Measurements from ENCODE around the gene EPHA4. TPM values are rescaled to one million over a fixed set of nuclear protein-coding genes. Genes with fewer than 3 reads are reported as not detected.

EPHA4 gene
- total RNA-seq, 1 donor from 2014 or later = 30.1 TPM

DNA sequence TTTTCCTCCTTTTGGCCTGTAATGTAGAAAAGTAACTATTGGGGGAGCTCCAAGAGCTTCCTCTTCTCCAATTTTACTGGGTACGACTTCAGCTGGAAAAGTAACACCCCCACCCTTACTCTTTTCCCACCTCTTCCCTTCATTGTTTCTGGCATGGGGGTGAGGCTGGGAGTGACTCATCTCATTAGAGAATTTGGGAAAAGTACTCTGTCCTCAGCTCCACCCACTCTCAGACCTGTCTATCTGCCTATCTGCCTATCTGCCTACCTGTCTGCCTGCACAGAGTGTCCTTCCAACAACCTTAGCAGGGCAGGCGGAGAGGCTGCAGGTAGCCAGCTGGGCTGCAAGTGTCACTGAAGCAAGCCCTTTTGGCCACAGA lies 93.6 kb downstream of the EPHA4 start:
- Histone ChIP-seq H3K9me3 (ENCODE audit: insufficient read depth, low read depth, low read length) (no peaks in the 10 kb centered on the region), H3K4me2 (ENCODE audit: low read length) (no peak overlapping the region), H3K9ac (ENCODE audit: low read length) (no peak overlapping the region), H4K20me1 (ENCODE audit: insufficient read depth, low read length) (no peaks in the 10 kb centered on the region), H3K4me3 (ENCODE audit: insufficient read depth, low read depth, low read length) (no peak overlapping the region), H3K27ac (ENCODE audit: low read depth, low read length) (no peak overlapping the region), H3K4me1 (ENCODE audit: insufficient read depth, low read length) (no peaks in the 10 kb centered on the region), H3K27me3 (ENCODE audit: insufficient read depth, low read length) (no peaks in the 10 kb centered on the region), H3K36me3 (ENCODE audit: insufficient read depth, low read length) (no peaks in the 10 kb centered on the region), H2AFZ (ENCODE audit: low read depth, low read length) (no peak overlapping the region), H3K79me2 (ENCODE audit: insufficient read depth, low read length) (no peaks in the 10 kb centered on the region)
- TF ChIP-seq, protein P1, sequence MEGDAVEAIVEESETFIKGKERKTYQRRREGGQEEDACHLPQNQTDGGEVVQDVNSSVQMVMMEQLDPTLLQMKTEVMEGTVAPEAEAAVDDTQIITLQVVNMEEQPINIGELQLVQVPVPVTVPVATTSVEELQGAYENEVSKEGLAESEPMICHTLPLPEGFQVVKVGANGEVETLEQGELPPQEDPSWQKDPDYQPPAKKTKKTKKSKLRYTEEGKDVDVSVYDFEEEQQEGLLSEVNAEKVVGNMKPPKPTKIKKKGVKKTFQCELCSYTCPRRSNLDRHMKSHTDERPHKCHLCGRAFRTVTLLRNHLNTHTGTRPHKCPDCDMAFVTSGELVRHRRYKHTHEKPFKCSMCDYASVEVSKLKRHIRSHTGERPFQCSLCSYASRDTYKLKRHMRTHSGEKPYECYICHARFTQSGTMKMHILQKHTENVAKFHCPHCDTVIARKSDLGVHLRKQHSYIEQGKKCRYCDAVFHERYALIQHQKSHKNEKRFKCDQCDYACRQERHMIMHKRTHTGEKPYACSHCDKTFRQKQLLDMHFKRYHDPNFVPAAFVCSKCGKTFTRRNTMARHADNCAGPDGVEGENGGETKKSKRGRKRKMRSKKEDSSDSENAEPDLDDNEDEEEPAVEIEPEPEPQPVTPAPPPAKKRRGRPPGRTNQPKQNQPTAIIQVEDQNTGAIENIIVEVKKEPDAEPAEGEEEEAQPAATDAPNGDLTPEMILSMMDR (IDR thresholded peaks at IDR 0.05; ENCODE audit: insufficient read depth, low read depth, low read length) = no peak
- no peak for TF ChIP-seq EZH2 (IDR thresholded peaks at IDR 0.05; ENCODE audit: insufficient read depth, low read length)
- DNase-seq (ENCODE audit: low read depth) (no peak), FAIRE-seq (no peak)
- Mint-ChIP-seq H3K9me3 (ENCODE audit: unreplicated experiment) (peaks cover 3% of the 10 kb centered on the region), H3K27ac (ENCODE audit: unreplicated experiment) (no peak overlapping the region), H3K4me3 (ENCODE audit: unreplicated experiment) (no peak overlapping the region), H3K27me3 (ENCODE audit: low read depth, unreplicated experiment) (no peaks in the 10 kb centered on the region), H3K36me3 (ENCODE audit: low read depth, unreplicated experiment) (peaks cover 7% of the 10 kb centered on the region), H3K4me1 (ENCODE audit: low read depth, unreplicated experiment) (peaks cover 7% of the 10 kb centered on the region)

DNA sequence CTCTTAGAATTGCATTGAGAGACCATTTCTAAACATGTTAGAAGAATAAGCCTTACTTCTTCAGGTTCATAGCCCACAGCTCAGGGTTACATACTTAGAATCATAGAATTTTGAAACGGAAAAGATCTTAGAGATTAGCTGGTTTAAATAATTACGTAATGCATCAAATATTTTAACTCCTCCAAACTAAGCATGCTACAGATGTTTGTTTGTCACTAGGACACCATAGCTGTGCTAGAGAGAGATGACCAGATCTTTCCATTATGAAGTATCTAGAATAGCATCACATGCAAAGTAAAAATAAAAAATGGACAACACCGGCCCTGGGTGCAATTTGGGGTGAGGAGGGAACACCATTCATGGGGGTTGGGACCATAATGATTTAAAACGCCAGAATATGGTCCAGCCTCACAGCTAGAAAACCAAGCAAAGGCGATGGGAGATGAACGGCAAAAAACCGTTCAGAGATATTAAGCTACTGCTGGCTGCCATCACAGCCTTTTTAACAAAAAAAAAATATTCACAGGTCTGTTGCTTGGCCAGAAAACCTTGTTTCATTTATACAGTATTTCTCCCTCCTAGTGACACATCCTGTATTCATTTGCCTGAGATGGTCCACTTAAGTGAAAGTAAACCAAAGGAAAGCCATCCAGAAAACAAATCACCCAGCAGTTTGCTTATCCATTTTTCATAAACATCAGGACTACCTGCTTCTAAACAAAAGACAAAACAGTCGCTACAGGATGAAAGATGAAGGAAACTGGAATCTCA lies 94.2 kb downstream of the EPHA4 start:
- no peaks in the 10 kb centered on the region for H3K27me3 Mint-ChIP-seq (ENCODE audit: low read depth, unreplicated experiment)
- Histone ChIP-seq H3K9me3 (ENCODE audit: insufficient read depth, low read depth, low read length) (no peaks in the 10 kb centered on the region), H3K27ac (ENCODE audit: low read depth, low read length) (no peak overlapping the region), H3K4me1 (ENCODE audit: insufficient read depth, low read length) (no peaks in the 10 kb centered on the region), H3K9ac (ENCODE audit: low read length) (no peak overlapping the region), H3K4me3 (ENCODE audit: insufficient read depth, low read depth, low read length) (no peak overlapping the region), H3K36me3 (ENCODE audit: insufficient read depth, low read length) (no peaks in the 10 kb centered on the region), H3K4me2 (ENCODE audit: low read length) (no peak overlapping the region), H3K27me3 (ENCODE audit: insufficient read depth, low read length) (no peaks in the 10 kb centered on the region), H2AFZ (ENCODE audit: low read depth, low read length) (no peak overlapping the region), H3K79me2 (ENCODE audit: insufficient read depth, low read length) (no peaks in the 10 kb centered on the region), H4K20me1 (ENCODE audit: insufficient read depth, low read length) (no peaks in the 10 kb centered on the region)
- peaks cover 2% of the 10 kb centered on the region for H3K9me3 Mint-ChIP-seq (ENCODE audit: unreplicated experiment)
- peaks cover 7% of the 10 kb centered on the region for H3K4me1 Mint-ChIP-seq (ENCODE audit: low read depth, unreplicated experiment)
- no peak overlapping the region for H3K27ac Mint-ChIP-seq (ENCODE audit: unreplicated experiment)
- no peak overlapping the region for H3K4me3 Mint-ChIP-seq (ENCODE audit: unreplicated experiment)
- no peak for TF ChIP-seq EZH2 (IDR thresholded peaks at IDR 0.05; ENCODE audit: insufficient read depth, low read length)
- TF ChIP-seq, protein P1 (IDR thresholded peaks at IDR 0.05; ENCODE audit: insufficient read depth, low read depth, low read length) = no peak
- FAIRE-seq (no peak), DNase-seq (ENCODE audit: low read depth) (no peak)
- peaks cover 9% of the 10 kb centered on the region for H3K36me3 Mint-ChIP-seq (ENCODE audit: low read depth, unreplicated experiment)

DNA sequence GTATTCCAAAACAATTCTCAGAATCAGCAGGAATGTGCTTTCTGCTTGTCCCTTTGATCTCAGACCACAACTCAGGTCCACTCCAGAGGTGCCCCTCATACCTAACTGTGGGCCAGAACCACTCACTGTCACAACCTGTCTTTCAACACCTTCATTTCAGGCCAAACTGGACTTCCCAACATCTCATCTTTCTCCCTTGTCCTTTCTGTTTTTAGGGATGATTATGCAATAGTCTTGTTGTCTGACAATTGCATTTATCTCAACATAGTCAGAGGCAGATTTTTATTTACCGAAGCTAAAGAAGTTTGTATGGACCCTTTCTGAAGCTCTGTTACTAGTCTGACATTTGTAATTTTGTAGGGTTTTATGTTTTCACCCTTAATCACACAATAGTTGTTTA lies 95.9 kb downstream of the EPHA4 start:
- Histone ChIP-seq H3K4me3 (ENCODE audit: insufficient read depth, low read depth, low read length) (no peak overlapping the region), H3K27me3 (ENCODE audit: insufficient read depth, low read length) (no peaks in the 10 kb centered on the region), H3K27ac (ENCODE audit: low read depth, low read length) (no peak overlapping the region), H3K36me3 (ENCODE audit: insufficient read depth, low read length) (no peaks in the 10 kb centered on the region), H3K9ac (ENCODE audit: low read length) (no peak overlapping the region), H3K9me3 (ENCODE audit: insufficient read depth, low read depth, low read length) (no peaks in the 10 kb centered on the region), H3K4me1 (ENCODE audit: insufficient read depth, low read length) (no peaks in the 10 kb centered on the region), H3K4me2 (ENCODE audit: low read length) (no peak overlapping the region), H2AFZ (ENCODE audit: low read depth, low read length) (no peak overlapping the region), H4K20me1 (ENCODE audit: insufficient read depth, low read length) (no peaks in the 10 kb centered on the region), H3K79me2 (ENCODE audit: insufficient read depth, low read length) (no peaks in the 10 kb centered on the region)
- FAIRE-seq (no peak), DNase-seq (ENCODE audit: low read depth) (no peak)
- Mint-ChIP-seq H3K36me3 (ENCODE audit: low read depth, unreplicated experiment) (peaks cover 3% of the 10 kb centered on the region), H3K27ac (ENCODE audit: unreplicated experiment) (no peak overlapping the region), H3K4me3 (ENCODE audit: unreplicated experiment) (no peak overlapping the region), H3K4me1 (ENCODE audit: low read depth, unreplicated experiment) (peaks cover 7% of the 10 kb centered on the region), H3K9me3 (ENCODE audit: unreplicated experiment) (no peaks in the 10 kb centered on the region), H3K27me3 (ENCODE audit: low read depth, unreplicated experiment) (no peaks in the 10 kb centered on the region)
- no peak for TF ChIP-seq EZH2 (IDR thresholded peaks at IDR 0.05; ENCODE audit: insufficient read depth, low read length)
- TF ChIP-seq, protein P1 (IDR thresholded peaks at IDR 0.05; ENCODE audit: insufficient read depth, low read depth, low read length) = no peak
